Measurements from ENCODE around the gene TMEM179. TPM values are rescaled to one million over a fixed set of nuclear protein-coding genes. Genes with fewer than 3 reads are reported as not detected.

TMEM179 gene
- total and polyA plus RNA-seq, 8 donors = 1.1 to 35.3 (median 3.3) TPM

DNA sequence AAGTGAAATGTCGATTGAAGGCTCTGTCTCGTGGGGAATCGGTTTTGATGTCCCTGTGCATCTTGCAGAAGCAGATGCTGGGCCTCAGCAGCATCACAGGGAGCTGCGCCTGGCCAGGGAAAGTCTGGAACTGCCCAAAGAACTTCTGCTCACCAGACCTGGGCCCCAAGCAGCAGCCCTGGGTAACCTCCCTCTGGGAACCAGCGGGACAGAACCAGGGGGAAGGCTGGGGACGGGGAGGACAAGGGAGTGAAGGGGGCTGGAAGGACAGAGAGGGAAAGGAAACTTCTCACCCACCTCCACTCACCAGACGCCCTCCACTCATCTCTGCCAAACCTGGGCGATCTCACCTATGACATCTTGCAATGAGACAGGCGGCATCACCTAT is 51.8 kb downstream of the TMEM179 start:
- no peak for DNase-seq
- intact Hi-C loops (cut with DNase I) = no loop called here
- Histone ChIP-seq H3K9me3 (no peaks in the 10 kb centered on the region), H3K4me1 (no peaks in the 10 kb centered on the region), H3K27me3 (no peaks in the 10 kb centered on the region), H3K36me3 (no peaks in the 10 kb centered on the region), H3K27ac (no peak overlapping the region), H3K4me3 (no peak overlapping the region)
- TF ChIP-seq, protein P1, sequence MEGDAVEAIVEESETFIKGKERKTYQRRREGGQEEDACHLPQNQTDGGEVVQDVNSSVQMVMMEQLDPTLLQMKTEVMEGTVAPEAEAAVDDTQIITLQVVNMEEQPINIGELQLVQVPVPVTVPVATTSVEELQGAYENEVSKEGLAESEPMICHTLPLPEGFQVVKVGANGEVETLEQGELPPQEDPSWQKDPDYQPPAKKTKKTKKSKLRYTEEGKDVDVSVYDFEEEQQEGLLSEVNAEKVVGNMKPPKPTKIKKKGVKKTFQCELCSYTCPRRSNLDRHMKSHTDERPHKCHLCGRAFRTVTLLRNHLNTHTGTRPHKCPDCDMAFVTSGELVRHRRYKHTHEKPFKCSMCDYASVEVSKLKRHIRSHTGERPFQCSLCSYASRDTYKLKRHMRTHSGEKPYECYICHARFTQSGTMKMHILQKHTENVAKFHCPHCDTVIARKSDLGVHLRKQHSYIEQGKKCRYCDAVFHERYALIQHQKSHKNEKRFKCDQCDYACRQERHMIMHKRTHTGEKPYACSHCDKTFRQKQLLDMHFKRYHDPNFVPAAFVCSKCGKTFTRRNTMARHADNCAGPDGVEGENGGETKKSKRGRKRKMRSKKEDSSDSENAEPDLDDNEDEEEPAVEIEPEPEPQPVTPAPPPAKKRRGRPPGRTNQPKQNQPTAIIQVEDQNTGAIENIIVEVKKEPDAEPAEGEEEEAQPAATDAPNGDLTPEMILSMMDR (IDR thresholded peaks at IDR 0.05) = no peak
- FAIRE-seq = no peak
- WGBS, 2 donors = 50 to 62% methylated on average over 9 of the region's 9 CpGs
- ATAC-seq = no peak

DNA sequence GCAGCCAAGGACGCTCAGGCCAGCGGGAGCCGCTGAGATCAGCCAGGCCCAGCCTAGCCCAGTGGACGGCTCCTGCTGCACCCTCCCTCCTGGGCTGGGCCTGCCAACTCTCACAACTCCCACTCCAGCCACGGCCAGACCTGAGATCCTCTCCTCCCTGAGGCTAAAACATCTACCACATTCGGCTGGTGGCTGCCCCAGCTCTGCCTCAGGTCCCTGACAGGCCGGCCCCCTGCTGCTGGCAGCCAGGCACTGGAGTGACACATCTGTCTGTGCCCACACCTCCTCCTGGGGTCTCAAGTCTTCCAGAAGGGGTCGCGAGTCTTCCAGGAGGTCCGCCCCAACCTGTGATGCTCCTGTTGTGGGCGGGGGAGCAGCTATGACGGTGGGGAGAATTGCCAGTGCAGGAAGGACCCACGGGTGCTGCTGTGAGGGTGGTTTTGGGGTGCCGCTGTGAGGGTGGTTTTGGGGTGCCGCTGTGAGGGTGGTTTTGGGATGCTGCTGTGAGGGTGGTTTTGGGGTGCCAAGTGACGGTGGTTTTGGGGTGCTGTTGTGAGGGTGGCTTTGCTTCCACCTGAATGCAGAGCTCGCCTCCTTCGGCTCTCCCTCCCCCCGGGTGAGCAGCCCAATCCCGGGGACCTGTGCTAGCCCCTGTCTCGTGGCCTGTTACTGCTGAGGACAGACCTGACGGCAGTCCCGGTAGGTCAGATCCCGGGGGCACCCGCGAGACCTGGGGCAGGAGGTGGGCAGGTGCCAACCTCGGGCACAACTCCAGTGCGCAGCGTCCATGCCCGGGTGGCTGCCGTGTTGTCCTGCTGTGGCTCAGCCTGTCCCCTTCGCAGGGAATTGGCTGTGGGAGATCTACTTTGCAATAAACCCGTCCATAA is 52.5 kb downstream of the TMEM179 start:
- DNase-seq (peak in 2 of 6 donors; percentile 50 to 59), FAIRE-seq (no peak), ATAC-seq (no peak)
- Histone ChIP-seq H3K4me3 (no peak overlapping the region), H3K9me3 (no peaks in the 10 kb centered on the region), H3K36me3 (no peaks in the 10 kb centered on the region), H3K27ac (no peak overlapping the region), H3K4me1 (no peaks in the 10 kb centered on the region), H3K27me3 (no peaks in the 10 kb centered on the region)
- TF ChIP-seq, protein P1 (IDR thresholded peaks at IDR 0.05) = no peak
- intact Hi-C loops (cut with DNase I) = no loop called here
- 55 to 71% methylated on average over 31 to 33 of the region's 33 CpGs for WGBS, 2 donors

DNA sequence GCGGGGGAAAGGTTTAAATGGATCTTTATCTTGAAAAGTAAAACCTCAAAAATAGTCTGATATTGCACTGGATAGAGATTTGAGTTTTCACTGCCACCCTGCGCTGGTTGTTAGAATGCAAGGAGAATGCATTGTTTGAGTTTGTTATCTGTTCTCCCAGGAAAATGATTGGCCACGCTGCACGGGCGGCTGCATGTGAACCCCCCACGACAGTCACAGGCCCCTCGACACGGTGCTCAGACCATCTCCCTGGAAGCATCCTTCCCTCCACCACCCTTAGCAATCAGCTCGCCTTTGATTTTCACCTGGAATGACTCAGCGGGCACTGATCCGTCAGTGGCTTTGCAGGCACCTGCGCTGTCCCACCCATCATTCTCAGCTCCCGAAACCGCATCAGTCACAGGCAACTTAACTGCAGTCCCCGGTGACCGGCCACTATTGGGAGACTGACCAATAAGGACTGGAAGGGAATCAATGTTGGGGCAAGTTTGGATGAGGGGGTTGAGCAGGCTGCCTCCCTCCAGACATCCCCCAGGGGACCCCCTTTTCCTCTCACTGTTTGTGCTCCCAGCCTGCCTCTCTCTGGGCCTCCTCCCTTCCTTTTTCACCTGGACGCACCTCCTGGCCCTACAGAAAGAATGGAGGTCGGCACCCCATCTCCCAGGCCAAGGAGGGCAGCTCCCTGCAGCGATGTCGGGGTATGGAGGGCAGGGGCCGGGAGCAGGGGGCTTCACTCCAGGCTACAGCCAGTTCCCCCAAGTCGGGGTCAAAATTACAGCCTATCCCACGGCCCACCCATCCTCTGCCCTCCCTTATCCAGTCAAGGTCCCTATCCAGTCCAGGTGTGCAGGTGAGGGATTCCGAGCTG is 53.5 kb downstream of the TMEM179 start:
- peak in 2 of 6 donors; percentile 8 to 30 for DNase-seq
- H3K4me1 ChIP-seq = no peaks in the 10 kb centered on the region
- no peak for ATAC-seq
- H3K4me3 ChIP-seq = no peak overlapping the region
- H3K27me3 ChIP-seq = no peaks in the 10 kb centered on the region
- WGBS, 2 donors = 33 to 49% methylated on average over 24 of the region's 24 CpGs
- H3K9me3 ChIP-seq = no peaks in the 10 kb centered on the region
- intact Hi-C loops (cut with DNase I) = no loop called here
- FAIRE-seq = no peak
- TF ChIP-seq, protein P1 (IDR thresholded peaks at IDR 0.05) = no peak
- H3K36me3 ChIP-seq = no peaks in the 10 kb centered on the region
- no peak overlapping the region for H3K27ac ChIP-seq

DNA sequence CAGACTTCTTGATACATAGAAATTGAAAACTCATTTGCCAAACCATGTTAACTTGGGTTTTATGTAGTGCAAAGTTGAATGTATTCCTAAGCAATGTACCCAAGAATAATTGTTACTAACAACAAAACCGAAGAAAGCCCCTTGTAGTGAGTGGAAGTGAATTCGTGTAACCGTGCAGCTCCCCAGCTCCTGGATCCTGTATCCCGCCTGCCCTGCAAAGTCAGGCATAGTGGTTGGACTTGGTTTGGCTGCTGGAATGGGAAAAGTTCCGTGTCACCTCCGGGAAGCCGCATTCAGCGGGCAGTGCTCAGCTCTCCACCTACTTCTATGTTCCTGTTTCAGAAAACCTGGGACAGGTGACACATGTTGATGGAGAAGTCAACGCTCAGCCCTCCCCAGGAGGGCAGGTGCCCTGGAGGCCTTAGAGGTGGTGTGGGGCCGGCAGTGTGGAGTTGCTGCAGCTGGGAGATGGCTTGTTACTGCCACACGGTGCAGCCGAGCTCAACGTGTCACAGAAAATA is 54.2 kb downstream of the TMEM179 start:
- Histone ChIP-seq H3K9me3 (no peaks in the 10 kb centered on the region), H3K4me1 (no peaks in the 10 kb centered on the region), H3K27me3 (no peaks in the 10 kb centered on the region), H3K27ac (no peak overlapping the region), H3K36me3 (no peaks in the 10 kb centered on the region), H3K4me3 (no peak overlapping the region)
- DNase-seq = peak in 2 of 6 donors; percentile 6 to 30
- intact Hi-C loops (cut with DNase I) = no loop called here
- ATAC-seq = no peak
- FAIRE-seq = no peak
- 53 to 63% methylated on average over 13 of the region's 13 CpGs for WGBS, 2 donors
- TF ChIP-seq, protein P1 (IDR thresholded peaks at IDR 0.05) = no peak

All from pancreas (tissue), 10 donors.